ENCODE measurements around the gene CFAP410. TPM values are rescaled to one million over a fixed set of nuclear protein-coding genes. Genes with fewer than 3 reads are reported as not detected.
A peak's percentile ranks its signal among the peaks of the same experiment; 100 is the strongest.

Gene CFAP410
- total RNA-seq, 1 donor from 2014 or later, result 14.2 TPM

DNA sequence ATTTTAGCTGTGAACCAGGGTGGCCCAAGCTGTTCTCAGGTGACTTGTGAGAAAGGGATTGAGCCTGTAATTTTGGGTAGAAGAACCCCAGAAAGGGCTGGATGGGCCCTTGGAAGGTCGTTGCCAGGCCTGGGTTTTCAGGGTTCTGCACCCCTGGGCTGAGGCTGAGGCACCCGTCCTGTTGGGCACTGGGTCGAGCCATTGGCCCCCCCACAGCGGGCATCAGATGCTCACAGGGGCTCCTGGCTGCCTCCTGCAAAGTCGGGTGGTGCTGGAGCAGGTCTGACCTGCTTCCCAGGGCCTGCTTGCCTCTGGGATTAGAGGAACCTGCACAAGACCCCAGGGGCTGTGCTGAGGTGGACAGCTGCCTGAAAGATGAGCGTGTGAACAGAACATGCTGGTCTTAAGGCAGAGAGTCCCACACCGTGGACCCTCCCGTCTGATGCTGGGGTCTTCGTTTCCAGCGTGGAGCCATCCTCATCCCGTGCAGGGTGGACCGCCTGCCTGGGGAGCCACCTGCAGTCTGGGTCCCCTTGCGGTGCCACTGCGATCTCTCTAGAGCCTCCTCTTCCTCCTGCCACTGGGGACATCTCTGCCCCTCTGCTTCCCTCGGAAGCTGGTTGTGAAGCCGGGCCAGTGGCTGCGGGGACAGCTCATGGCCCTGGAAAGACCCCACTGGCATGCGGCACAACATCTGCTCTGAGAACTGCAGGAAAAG is 12.5 kb upstream of the CFAP410 start:
- peak; percentile 91 for DNase-seq (ENCODE audit: low spot score)
- Mint-ChIP-seq H3K4me1 (ENCODE audit: low read depth) (no peaks in the 10 kb centered on the region), H3K27me3 (ENCODE audit: low read depth) (peaks cover 20% of the 10 kb centered on the region), H3K9me3 (ENCODE audit: low read depth) (no peaks in the 10 kb centered on the region), H3K27ac (ENCODE audit: unreplicated experiment) (no peak overlapping the region), H3K4me3 (ENCODE audit: unreplicated experiment) (no peak overlapping the region), H3K36me3 (ENCODE audit: low read depth) (no peaks in the 10 kb centered on the region)
- no peak for TF ChIP-seq CTCF (IDR thresholded peaks at IDR 0.05)

GRCh38 chr21:44350773-44351481 is 11.7 kb upstream of the CFAP410 start:
- H3K27ac Mint-ChIP-seq (ENCODE audit: unreplicated experiment), result no peak overlapping the region
- H3K4me3 Mint-ChIP-seq (ENCODE audit: unreplicated experiment), result no peak overlapping the region
- H3K36me3 Mint-ChIP-seq (ENCODE audit: low read depth), result no peaks in the 10 kb centered on the region
- peak; percentile 93 for DNase-seq (ENCODE audit: low spot score)
- peaks cover 25% of the 10 kb centered on the region for H3K27me3 Mint-ChIP-seq (ENCODE audit: low read depth)
- H3K9me3 Mint-ChIP-seq (ENCODE audit: low read depth), result no peaks in the 10 kb centered on the region
- TF ChIP-seq CTCF (IDR thresholded peaks at IDR 0.05), result no peak
- H3K4me1 Mint-ChIP-seq (ENCODE audit: low read depth), result no peaks in the 10 kb centered on the region

DNA sequence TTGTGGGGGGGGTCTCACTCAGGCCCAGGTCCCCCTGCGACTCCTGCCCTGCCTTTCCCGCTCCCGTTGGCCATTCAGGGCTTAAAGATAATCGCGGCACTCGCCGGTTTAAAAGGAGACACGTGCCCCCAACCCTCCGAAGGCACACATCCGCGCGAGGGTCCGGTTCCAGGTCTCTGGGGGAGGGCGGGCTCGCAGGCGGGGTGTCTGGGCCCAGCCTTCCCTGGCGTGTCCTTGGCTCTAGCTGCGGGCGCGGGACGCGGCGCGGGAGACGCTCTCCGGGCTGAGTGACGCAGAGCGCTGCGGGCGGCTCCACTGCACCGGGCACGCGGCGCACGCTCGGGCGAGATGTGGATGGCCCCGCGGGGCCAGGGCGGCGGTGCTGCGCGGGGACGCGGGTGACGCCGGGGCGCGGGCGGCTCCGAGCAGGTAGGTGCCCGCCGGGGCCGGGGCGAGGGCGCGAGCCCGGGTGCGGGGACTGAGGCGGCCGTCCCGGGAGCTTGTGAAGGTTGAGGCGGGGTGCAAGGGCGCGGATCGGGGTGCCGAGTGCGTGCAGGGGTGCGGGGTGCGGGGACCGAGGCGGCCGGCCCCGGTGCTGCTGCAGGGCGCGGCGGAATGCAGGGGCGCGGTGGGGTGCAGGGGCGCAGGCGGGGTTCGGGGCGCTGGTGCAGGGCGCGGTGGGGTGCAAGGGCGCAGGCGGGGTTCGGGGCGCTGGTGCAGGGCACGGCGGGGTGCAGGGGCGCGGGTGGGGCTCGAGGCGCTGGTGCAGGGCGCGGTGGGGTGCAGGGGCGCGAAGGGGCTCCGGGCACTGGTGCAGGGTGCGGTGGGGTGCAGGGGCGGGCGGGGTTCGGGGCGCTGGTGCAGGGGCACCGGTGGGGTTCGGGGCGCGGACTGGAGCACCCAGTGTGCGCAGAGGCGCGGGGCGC is 10.9 kb upstream of the CFAP410 start:
- H3K9me3 Mint-ChIP-seq (ENCODE audit: low read depth), result no peaks in the 10 kb centered on the region
- no peaks in the 10 kb centered on the region for H3K36me3 Mint-ChIP-seq (ENCODE audit: low read depth)
- no peak overlapping the region for H3K27ac Mint-ChIP-seq (ENCODE audit: unreplicated experiment)
- H3K27me3 Mint-ChIP-seq (ENCODE audit: low read depth), result peaks cover 21% of the 10 kb centered on the region
- no peaks in the 10 kb centered on the region for H3K4me1 Mint-ChIP-seq (ENCODE audit: low read depth)
- no peak overlapping the region for H3K4me3 Mint-ChIP-seq (ENCODE audit: unreplicated experiment)
- DNase-seq (ENCODE audit: low spot score), result peak; percentile 92
- TF ChIP-seq CTCF (IDR thresholded peaks at IDR 0.05), result no peak

- H3K27ac Mint-ChIP-seq (ENCODE audit: unreplicated experiment), result no peak overlapping the region
- TF ChIP-seq CTCF (IDR thresholded peaks at IDR 0.05), result no peak
- no peaks in the 10 kb centered on the region for H3K36me3 Mint-ChIP-seq (ENCODE audit: low read depth)
- H3K9me3 Mint-ChIP-seq (ENCODE audit: low read depth), result no peaks in the 10 kb centered on the region
- H3K4me1 Mint-ChIP-seq (ENCODE audit: low read depth), result no peaks in the 10 kb centered on the region
- no peak overlapping the region for H3K4me3 Mint-ChIP-seq (ENCODE audit: unreplicated experiment)
- peaks cover 18% of the 10 kb centered on the region for H3K27me3 Mint-ChIP-seq (ENCODE audit: low read depth)
- peak; percentile 82 for DNase-seq (ENCODE audit: low spot score)
Observed at GRCh38 chr21:44349416-44349846, 10.2 kb upstream of the CFAP410 start.

GRCh38 chr21:44348861-44349260 is 9.7 kb upstream of the CFAP410 start:
- Mint-ChIP-seq H3K27me3 (ENCODE audit: low read depth) (peaks cover 12% of the 10 kb centered on the region), H3K4me1 (ENCODE audit: low read depth) (no peaks in the 10 kb centered on the region), H3K36me3 (ENCODE audit: low read depth) (no peaks in the 10 kb centered on the region), H3K27ac (ENCODE audit: unreplicated experiment) (no peak overlapping the region), H3K4me3 (ENCODE audit: unreplicated experiment) (no peak overlapping the region), H3K9me3 (ENCODE audit: low read depth) (no peaks in the 10 kb centered on the region)
- TF ChIP-seq CTCF (IDR thresholded peaks at IDR 0.05), result no peak
- peak; percentile 87 for DNase-seq (ENCODE audit: low spot score)

Measured in chondrocyte (in vitro differentiated cells).